HEK293 (cell line): ENCODE results near the gene SUFU.

Experiments used
- CTCF ChIA-PET: fragments of 350-600 bp; formaldehyde crosslinking; extraction: SDS; loops from one replicate; lab custom pipeline; 2021; ENCODE audit warnings: antibody characterized with exemption; lab: Yijun Ruan, JAX
- POLR2A ChIA-PET: fragments of 300-600 bp; formaldehyde crosslinking; extraction: SDS; loops from one replicate; lab custom pipeline; 2020; ENCODE audit warnings: antibody characterized with exemption, inconsistent platforms; lab: Yijun Ruan, JAX
- H3K27ac ChIP-seq: fragments of 200-500 bp; sonication (Bioruptor generic); 2 replicates; pipeline ENCODE4 v1.5.1; 2014; ENCODE audit warnings: low read depth, low read length, control low read depth, inconsistent platforms; ENCODE audit errors: extremely low read depth
- H3K36me3 ChIP-seq, 2 experiments: fragments of 200-500 bp in 1 of 2; sonication (Bioruptor generic) in 1 of 2; 1 replicate in 1 of 2; 2 replicates in 1 of 2; pipeline ENCODE4 v1.5.1; 2014 to 2017; ENCODE audit warnings: inconsistent platforms in 2 of 2, low read length in 2 of 2; ENCODE audit not compliant: control insufficient read depth in 2 of 2, insufficient read depth in 1 of 2
- H3K4me1 ChIP-seq: fragments of 200-500 bp; sonication (Bioruptor generic); 2 replicates; pipeline ENCODE4 v1.5.1; 2014; ENCODE audit warnings: mild to moderate bottlenecking, low read length, inconsistent platforms; ENCODE audit not compliant: control insufficient read depth, insufficient read depth
- H3K4me3 ChIP-seq: 2 replicates; pipeline ENCODE4 v1.5.1; 2011; ENCODE audit warnings: low read depth, mild to moderate bottlenecking, control low read depth, low read length, moderate library complexity
- H3K9me3 ChIP-seq: fragments of 200-500 bp; sonication (Bioruptor generic); 2 replicates; pipeline ENCODE4 v1.5.1; 2014; ENCODE audit warnings: low read depth, low read length, inconsistent platforms; ENCODE audit not compliant: control insufficient read depth, insufficient read depth
- AEBP2 ChIP-seq: fragments of 450-650 bp; formaldehyde crosslinking; IDR thresholded peaks from 2 replicates; pipeline ENCODE4 v1.5.1; 2016; ENCODE audit warnings: missing biosample characterization, missing genetic modification characterization, borderline replicate concordance
- ATF2 ChIP-seq: fragments of 450-650 bp; formaldehyde crosslinking; IDR thresholded peaks from 2 replicates; pipeline ENCODE4 v1.5.1; 2016; ENCODE audit warnings: missing biosample characterization, missing genetic modification characterization, low read depth
- BCL11A ChIP-seq: fragments of 450-650 bp; formaldehyde crosslinking; IDR thresholded peaks from 2 replicates; pipeline ENCODE4 v1.5.1; 2016; ENCODE audit warnings: low read depth, missing biosample characterization, missing genetic modification characterization
- HOXC10 ChIP-seq: sonication (generic); formaldehyde crosslinking; IDR thresholded peaks from 2 replicates; pipeline ENCODE4 v1.8.1; 2023; ENCODE audit warnings: mild to moderate bottlenecking, missing genetic modification reagents
- KLF16 ChIP-seq: fragments of 450-650 bp; formaldehyde crosslinking; IDR thresholded peaks from 2 replicates; pipeline ENCODE4 v1.5.1; 2017; ENCODE audit warnings: missing biosample characterization, missing genetic modification characterization
- KLF7 ChIP-seq: fragments of 450-650 bp; formaldehyde crosslinking; IDR thresholded peaks from 2 replicates; pipeline ENCODE4 v1.5.1; 2016; ENCODE audit warnings: missing biosample characterization, missing genetic modification characterization, borderline replicate concordance
- PRDM1 ChIP-seq: fragments of 450-650 bp; formaldehyde crosslinking; IDR thresholded peaks from 2 replicates; pipeline ENCODE4; 2016; ENCODE audit warnings: missing biosample characterization, missing genetic modification characterization
- REST ChIP-seq: fragments of 450-650 bp; formaldehyde crosslinking; IDR thresholded peaks from 2 replicates; pipeline ENCODE4 v1.5.1; 2016; ENCODE audit warnings: missing biosample characterization, missing genetic modification characterization
- SCRT1 ChIP-seq: fragments of 450-650 bp; formaldehyde crosslinking; IDR thresholded peaks from 2 replicates; pipeline ENCODE4 v1.5.1; 2016; ENCODE audit warnings: missing biosample characterization, missing genetic modification characterization, borderline replicate concordance
- SETDB1 ChIP-seq: IDR thresholded peaks from one replicate; pipeline ENCODE4 v1.6.1; 2017; ENCODE audit warnings: mild to moderate bottlenecking, low read length, moderate library complexity, mixed read lengths; ENCODE audit not compliant: insufficient read length
- ZBTB20 ChIP-seq: fragments of 450-650 bp; formaldehyde crosslinking; IDR thresholded peaks from 2 replicates; pipeline ENCODE4 v1.5.1; 2016; ENCODE audit warnings: missing biosample characterization, missing genetic modification characterization
- ZNF138 ChIP-seq: fragments of 450-650 bp; formaldehyde crosslinking; IDR thresholded peaks from 2 replicates; pipeline ENCODE4 v1.5.1; 2016; ENCODE audit warnings: missing biosample characterization, missing genetic modification characterization, borderline replicate concordance
- ZNF175 ChIP-seq: fragments of 450-650 bp; formaldehyde crosslinking; IDR thresholded peaks from 2 replicates; pipeline ENCODE4 v1.5.1; 2016; ENCODE audit warnings: missing biosample characterization, missing genetic modification characterization
- ZNF26 ChIP-seq: fragments of 450-650 bp; formaldehyde crosslinking; IDR thresholded peaks from 2 replicates; pipeline ENCODE4 v1.5.1; 2016; ENCODE audit warnings: missing biosample characterization, missing genetic modification characterization
- ZNF510 ChIP-seq: fragments of 450-650 bp; formaldehyde crosslinking; IDR thresholded peaks from 2 replicates; pipeline ENCODE4 v1.5.1; 2018; ENCODE audit warnings: mild to moderate bottlenecking, missing genetic modification characterization, missing biosample characterization; ENCODE audit not compliant: insufficient replicate concordance
- ZNF544 ChIP-seq: fragments of 450-650 bp; formaldehyde crosslinking; IDR thresholded peaks from 2 replicates; pipeline ENCODE4 v1.5.0; 2017; ENCODE audit warnings: missing biosample characterization, missing genetic modification characterization
- ZNF626 ChIP-seq: fragments of 450-650 bp; sonication (Bioruptor Pico); formaldehyde crosslinking; IDR thresholded peaks from 2 replicates; pipeline ENCODE4 v1.5.1; 2018; ENCODE audit warnings: missing biosample characterization, missing genetic modification characterization, inconsistent platforms
- ZNF704 ChIP-seq: fragments of 450-650 bp; formaldehyde crosslinking; IDR thresholded peaks from 2 replicates; pipeline ENCODE4 v1.5.1; 2016; ENCODE audit warnings: missing biosample characterization, missing genetic modification characterization

The SUFU gene

GRCh38 chr10:102656791-102657371 lies 153.1 kb downstream of the SUFU start:
- no peak overlapping the region for H3K4me3 ChIP-seq
- TF ChIP-seq HOXC10 (CRISPR knock-in tag) (no peak), REST (tag by site-specific recombination) (no peak), ZNF138 (no peak), KLF16 (no peak), ZNF704 (tag by site-specific recombination) (no peak), ZNF175 (tag by site-specific recombination) (no peak), ZNF544 (tag by site-specific recombination) (no peak), BCL11A (tag by site-specific recombination) (no peak), KLF7 (tag by site-specific recombination) (no peak), PRDM1 (tag by site-specific recombination) (no peak), ZBTB20 (tag by site-specific recombination) (no peak), AEBP2 (no peak), ZNF510 (tag by site-specific recombination) (no peak), ZNF626 (no peak), SETDB1 (no peak), ATF2 (tag by site-specific recombination) (no peak), SCRT1 (tag by site-specific recombination) (no peak), ZNF26 (tag by site-specific recombination) (no peak)
- TF ChIP-seq, all 188 proteins: peak for 0
- CTCF ChIA-PET, result no interaction called here
- no peaks in the 10 kb centered on the region for H3K4me1 ChIP-seq
- H3K9me3 ChIP-seq, result no peaks in the 10 kb centered on the region
- H3K36me3 ChIP-seq, result peaks cover 5 to 56% of the 10 kb centered on the region in 2 experiments; a peak in 2 of 3 replicates
- no peak overlapping the region for H3K27ac ChIP-seq
- POLR2A ChIA-PET, result interaction anchor here (0.6 to 0.8 kb wide), 2 partner anchors 12 to 15 kb away, joined by 3 to 6 read pairs; no protein-coding TSS in a partner anchor
